ENCODE data around the gene AKAP13.

The AKAP13 gene

DNA sequence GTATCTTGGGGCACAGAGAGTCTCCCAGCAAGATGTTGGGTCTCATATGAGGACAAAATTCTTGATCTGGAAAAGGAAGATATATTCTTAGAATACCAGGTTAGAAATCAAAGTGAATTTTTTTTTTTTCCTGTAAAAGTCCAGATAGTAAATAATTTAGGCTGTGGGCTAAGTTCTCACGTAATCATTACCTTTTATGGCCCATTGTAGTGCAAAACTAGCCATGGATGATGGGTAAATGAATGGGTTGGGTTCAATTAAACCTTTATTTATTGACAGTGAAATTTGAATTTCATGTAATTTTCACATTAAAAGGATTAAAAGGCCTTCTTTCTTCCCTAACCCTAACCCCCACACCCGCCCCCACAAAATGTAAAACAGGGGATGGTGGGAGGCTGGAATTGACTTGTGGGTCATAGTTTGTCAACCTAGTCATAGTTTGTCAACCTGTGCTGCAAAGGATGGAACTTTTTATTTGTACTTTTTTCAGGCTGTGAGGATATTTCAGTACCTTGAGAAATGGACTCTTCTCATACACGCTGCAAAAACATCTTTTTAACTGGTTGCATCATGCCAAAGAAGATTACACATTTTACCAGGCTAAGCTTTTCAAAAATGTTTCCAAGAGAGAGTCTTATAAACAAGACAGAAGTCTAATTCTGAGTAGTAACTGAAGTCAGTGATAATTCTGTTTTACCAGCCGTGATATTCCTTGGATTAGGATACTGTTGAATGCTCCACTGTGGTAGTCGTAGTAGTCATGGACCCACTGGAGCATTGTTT lies 138.8 kb downstream of the AKAP13 start:
- peaks cover 27% of the 10 kb centered on the region for H4K20me1 ChIP-seq (ENCODE audit: low read depth, low read length)
- no peak overlapping the region for H2AFZ ChIP-seq (ENCODE audit: low read depth, low read length, severe bottlenecking)
- TF ChIP-seq, protein P1, sequence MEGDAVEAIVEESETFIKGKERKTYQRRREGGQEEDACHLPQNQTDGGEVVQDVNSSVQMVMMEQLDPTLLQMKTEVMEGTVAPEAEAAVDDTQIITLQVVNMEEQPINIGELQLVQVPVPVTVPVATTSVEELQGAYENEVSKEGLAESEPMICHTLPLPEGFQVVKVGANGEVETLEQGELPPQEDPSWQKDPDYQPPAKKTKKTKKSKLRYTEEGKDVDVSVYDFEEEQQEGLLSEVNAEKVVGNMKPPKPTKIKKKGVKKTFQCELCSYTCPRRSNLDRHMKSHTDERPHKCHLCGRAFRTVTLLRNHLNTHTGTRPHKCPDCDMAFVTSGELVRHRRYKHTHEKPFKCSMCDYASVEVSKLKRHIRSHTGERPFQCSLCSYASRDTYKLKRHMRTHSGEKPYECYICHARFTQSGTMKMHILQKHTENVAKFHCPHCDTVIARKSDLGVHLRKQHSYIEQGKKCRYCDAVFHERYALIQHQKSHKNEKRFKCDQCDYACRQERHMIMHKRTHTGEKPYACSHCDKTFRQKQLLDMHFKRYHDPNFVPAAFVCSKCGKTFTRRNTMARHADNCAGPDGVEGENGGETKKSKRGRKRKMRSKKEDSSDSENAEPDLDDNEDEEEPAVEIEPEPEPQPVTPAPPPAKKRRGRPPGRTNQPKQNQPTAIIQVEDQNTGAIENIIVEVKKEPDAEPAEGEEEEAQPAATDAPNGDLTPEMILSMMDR (IDR thresholded peaks at IDR 0.05; ENCODE audit: insufficient read depth, low read length, poor library complexity, severe bottlenecking) = no peak
- TF ChIP-seq EZH2phosphoT487 (conservative IDR thresholded peaks at IDR 0.05; ENCODE audit: low read length) = no peak
- peaks cover 19% of the 10 kb centered on the region; the same call in 1 of the 2 replicates for H3K36me3 ChIP-seq (ENCODE audit: low read length)
- no peaks in the 10 kb centered on the region for H3K27me3 ChIP-seq (ENCODE audit: low read length)
- H3K79me2 ChIP-seq (ENCODE audit: insufficient read depth, low read length) = peaks cover 80% of the 10 kb centered on the region
- H3K9ac ChIP-seq (ENCODE audit: low read length) = no peak overlapping the region
- no peak overlapping the region for H3K4me3 ChIP-seq (ENCODE audit: insufficient read depth, low read length, poor library complexity, severe bottlenecking)
- no peak overlapping the region for H3K27ac ChIP-seq (ENCODE audit: low read depth, low read length)
- H3K4me2 ChIP-seq (ENCODE audit: low read depth, low read length, poor library complexity, severe bottlenecking) = no peak overlapping the region
- no peaks in the 10 kb centered on the region for H3K9me2 ChIP-seq (replicated peaks; ENCODE audit: insufficient read depth, low read length)
- peaks cover 4% of the 10 kb centered on the region; the same call in 1 of the 2 replicates for H3F3A ChIP-seq (ENCODE audit: insufficient read depth)
- H3K9me3 ChIP-seq (ENCODE audit: insufficient read depth, low read length) = no peaks in the 10 kb centered on the region

DNA sequence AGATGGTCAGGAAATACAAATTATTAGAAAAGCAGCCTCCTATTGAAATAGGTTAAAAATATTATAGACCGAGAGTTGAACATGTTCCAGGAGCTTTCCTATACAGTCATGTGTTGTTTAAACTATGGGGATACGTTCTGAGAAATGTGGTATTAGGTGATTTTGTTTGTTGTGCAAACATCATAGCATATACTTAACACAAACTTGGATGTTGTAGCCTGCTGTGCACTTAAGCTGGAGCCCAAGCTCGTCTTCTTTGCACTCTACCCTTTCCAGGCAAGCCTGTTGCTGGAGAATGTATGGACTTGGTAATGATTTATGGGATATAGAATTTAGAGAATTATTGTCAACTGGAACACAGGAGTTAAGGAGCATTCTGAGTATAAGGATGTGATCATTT lies 140.2 kb downstream of the AKAP13 start:
- no peaks in the 10 kb centered on the region for H3K9me2 ChIP-seq (replicated peaks; ENCODE audit: insufficient read depth, low read length)
- H3K9me3 ChIP-seq (ENCODE audit: insufficient read depth, low read length) = no peaks in the 10 kb centered on the region
- TF ChIP-seq EZH2phosphoT487 (conservative IDR thresholded peaks at IDR 0.05; ENCODE audit: low read length) = no peak
- TF ChIP-seq, protein P1 (IDR thresholded peaks at IDR 0.05; ENCODE audit: insufficient read depth, low read length, poor library complexity, severe bottlenecking) = no peak
- H3K36me3 ChIP-seq (ENCODE audit: low read length) = peaks cover 23% of the 10 kb centered on the region
- no peak overlapping the region for H2AFZ ChIP-seq (ENCODE audit: low read depth, low read length, severe bottlenecking)
- H3K4me3 ChIP-seq (ENCODE audit: insufficient read depth, low read length, poor library complexity, severe bottlenecking) = no peak overlapping the region
- H3K27me3 ChIP-seq (ENCODE audit: low read length) = no peaks in the 10 kb centered on the region
- H3F3A ChIP-seq (ENCODE audit: insufficient read depth) = peaks cover 7% of the 10 kb centered on the region; the same call in 1 of the 2 replicates
- H3K27ac ChIP-seq (ENCODE audit: low read depth, low read length) = no peak overlapping the region
- no peak overlapping the region for H3K4me2 ChIP-seq (ENCODE audit: low read depth, low read length, poor library complexity, severe bottlenecking)
- peaks cover 27% of the 10 kb centered on the region for H4K20me1 ChIP-seq (ENCODE audit: low read depth, low read length)
- H3K9ac ChIP-seq (ENCODE audit: low read length) = no peak overlapping the region
- peaks cover 93% of the 10 kb centered on the region for H3K79me2 ChIP-seq (ENCODE audit: insufficient read depth, low read length)

DNA sequence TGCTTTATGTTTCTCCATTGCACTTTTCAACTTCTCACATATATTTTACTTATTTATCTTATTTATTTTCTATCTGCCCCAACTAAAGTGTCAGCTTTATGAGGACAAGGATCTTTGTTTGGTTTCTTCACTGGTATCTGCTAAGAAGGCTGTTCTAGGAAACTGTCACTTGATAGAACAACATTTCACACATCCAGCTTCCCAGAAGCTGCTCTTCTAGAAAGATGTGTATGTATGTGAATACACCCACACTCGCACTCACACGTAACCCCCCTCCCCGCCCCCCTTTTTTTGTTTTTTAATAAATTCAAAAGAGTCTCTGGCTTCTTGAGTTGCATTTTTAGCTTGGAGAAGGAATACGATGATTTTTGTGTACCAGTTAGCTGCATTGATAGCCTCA lies 143.1 kb downstream of the AKAP13 start:
- Histone ChIP-seq H3K9me3 (ENCODE audit: insufficient read depth, low read length) (no peaks in the 10 kb centered on the region), H3K27me3 (ENCODE audit: low read length) (no peaks in the 10 kb centered on the region), H3F3A (ENCODE audit: insufficient read depth) (peaks cover 12% of the 10 kb centered on the region; the same call in 1 of the 2 replicates), H3K9ac (ENCODE audit: low read length) (no peak overlapping the region), H3K4me3 (ENCODE audit: insufficient read depth, low read length, poor library complexity, severe bottlenecking) (no peak overlapping the region), H3K36me3 (ENCODE audit: low read length) (peaks cover 25% of the 10 kb centered on the region), H3K9me2 (replicated peaks; ENCODE audit: insufficient read depth, low read length) (no peaks in the 10 kb centered on the region), H3K27ac (ENCODE audit: low read depth, low read length) (no peak overlapping the region), H3K4me2 (ENCODE audit: low read depth, low read length, poor library complexity, severe bottlenecking) (no peak overlapping the region), H2AFZ (ENCODE audit: low read depth, low read length, severe bottlenecking) (no peak overlapping the region), H4K20me1 (ENCODE audit: low read depth, low read length) (peaks cover 15% of the 10 kb centered on the region), H3K79me2 (ENCODE audit: insufficient read depth, low read length) (peaks cover 91% of the 10 kb centered on the region)
- TF ChIP-seq, protein P1 (IDR thresholded peaks at IDR 0.05; ENCODE audit: insufficient read depth, low read length, poor library complexity, severe bottlenecking) = no peak
- TF ChIP-seq EZH2phosphoT487 (conservative IDR thresholded peaks at IDR 0.05; ENCODE audit: low read length) = no peak

All from SU-DHL-6 (cell line).